HepG2 (cell line): ENCODE data around the gene ADAR.

Experiments used
- CBX5 ChIP-seq: sonication (generic); formaldehyde crosslinking; IDR thresholded peaks from 2 replicates; pipeline ENCODE4 v1.4.0; 2020; ENCODE audit warnings: missing genetic modification reagents, borderline replicate concordance
- CREM ChIP-seq, 2 experiments: sonication (generic) in 1 of 2; formaldehyde crosslinking in 1 of 2; IDR thresholded peaks; 2 replicates each; pipeline versions ENCODE4 v1.4.0 to v1.6.1; 2016 to 2020; ENCODE audit warnings: antibody characterized with exemption in 1 of 2, mild to moderate bottlenecking in 1 of 2, missing genetic modification reagents in 1 of 2
- EP300 ChIP-seq, 3 experiments: sonication (generic) in 1 of 3; formaldehyde crosslinking in 1 of 3; IDR thresholded peaks; 2 replicates each; pipeline versions ENCODE4 v1.5.1 to v1.6.1; 2011 to 2020; ENCODE audit warnings: low read depth in 2 of 3, low read length in 2 of 3, borderline replicate concordance in 1 of 3, improper control_type of control experiment in 1 of 3, mild to moderate bottlenecking in 1 of 3, missing genetic modification reagents in 1 of 3, moderate library complexity in 1 of 3
- JUN ChIP-seq: sonication (generic); formaldehyde crosslinking; IDR thresholded peaks from 2 replicates; pipeline ENCODE4 v1.4.0; 2020; ENCODE audit warnings: mild to moderate bottlenecking, missing genetic modification reagents
- KDM1A ChIP-seq: IDR thresholded peaks from 2 replicates; pipeline ENCODE4 v1.6.1; 2016; ENCODE audit warnings: missing compliant biosample characterization
- POLR2AphosphoS5 ChIP-seq: IDR thresholded peaks from 2 replicates; pipeline ENCODE4 v1.6.1; 2012; ENCODE audit warnings: low read depth, low read length
- REL ChIP-seq: sonication (generic); formaldehyde crosslinking; conservative IDR thresholded peaks from 2 replicates; pipeline ENCODE4 v1.8.0; 2022; ENCODE audit warnings: mild to moderate bottlenecking, missing genetic modification reagents, moderate library complexity
- SP4 ChIP-seq: sonication (generic); formaldehyde crosslinking; IDR thresholded peaks from 2 replicates; pipeline ENCODE4 v1.8.1; 2023; ENCODE audit warnings: mild to moderate bottlenecking, missing genetic modification reagents
- TF ChIP-seq, protein P1 (sequence below), 2 experiments: fragments of 450-650 bp in 1 of 2; sonication (generic) in 1 of 2; formaldehyde crosslinking; IDR thresholded peaks; 2 replicates each; pipeline versions ENCODE4 v1.5.0 to v1.8.0; 2020 to 2022; ENCODE audit warnings: mild to moderate bottlenecking in 1 of 2, missing genetic modification reagents in 1 of 2
- TF ChIP-seq, protein P2 (sequence below): sonication (generic); formaldehyde crosslinking; IDR thresholded peaks from one replicate; pipeline ENCODE4 v1.5.1; 2020; ENCODE audit warnings: mild to moderate bottlenecking, missing genetic modification reagents; ENCODE audit errors: not compliant biosample characterization

DNA sequence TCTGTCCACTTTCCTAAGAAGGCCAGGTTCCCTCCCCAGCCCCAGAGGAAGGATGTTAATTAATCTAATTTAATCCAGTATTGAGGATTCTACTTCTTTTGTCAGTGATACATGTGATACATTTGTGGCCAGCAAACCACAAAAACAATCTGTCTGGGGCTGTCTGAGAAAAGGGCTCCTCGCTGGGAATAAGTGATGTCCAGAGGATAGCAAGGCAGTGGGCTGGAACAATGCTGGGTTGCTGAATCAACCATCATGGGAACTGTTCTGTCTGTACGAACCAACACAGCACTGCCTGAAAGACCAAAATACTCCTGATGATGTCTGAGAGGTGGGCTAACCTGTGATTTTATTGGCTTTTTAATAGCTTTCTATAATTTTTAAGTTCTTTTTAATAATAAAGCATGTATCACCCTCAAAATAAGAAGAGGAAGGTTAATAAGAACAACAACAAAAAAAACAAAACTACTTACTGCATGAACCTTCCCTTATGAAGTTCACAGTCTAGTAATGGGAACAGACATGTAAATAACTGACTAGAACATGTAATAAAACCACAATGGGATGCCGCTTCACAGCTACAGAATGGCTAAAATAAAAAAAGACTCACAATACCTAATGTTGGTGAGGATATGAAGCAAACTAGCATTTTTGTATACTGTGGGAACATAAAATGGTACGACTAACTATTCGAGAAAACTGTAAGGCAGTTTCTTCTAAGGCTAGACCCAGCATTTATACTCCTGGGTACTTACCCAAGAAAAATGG is 11.4 kb upstream of the ADAR start:
- TF ChIP-seq KDM1A (no peak), EP300 (IDR thresholded peaks at IDR 0.05; ENCODE audit: low read depth in 2 of 2, low read length in 2 of 2) (no peak), EP300 (CRISPR knock-in tag; IDR thresholded peaks at IDR 0.05; ENCODE audit: borderline replicate concordance) (no peak), SP4 (no peak), REL (no peak), CREM (IDR thresholded peaks at IDR 0.05) (no peak), CREM (CRISPR knock-in tag; IDR thresholded peaks at IDR 0.05) (no peak), CBX5 (CRISPR knock-in tag) (no peak), JUN (CRISPR knock-in tag) (no peak), POLR2AphosphoS5 (no peak)
- TF ChIP-seq, protein P1, sequence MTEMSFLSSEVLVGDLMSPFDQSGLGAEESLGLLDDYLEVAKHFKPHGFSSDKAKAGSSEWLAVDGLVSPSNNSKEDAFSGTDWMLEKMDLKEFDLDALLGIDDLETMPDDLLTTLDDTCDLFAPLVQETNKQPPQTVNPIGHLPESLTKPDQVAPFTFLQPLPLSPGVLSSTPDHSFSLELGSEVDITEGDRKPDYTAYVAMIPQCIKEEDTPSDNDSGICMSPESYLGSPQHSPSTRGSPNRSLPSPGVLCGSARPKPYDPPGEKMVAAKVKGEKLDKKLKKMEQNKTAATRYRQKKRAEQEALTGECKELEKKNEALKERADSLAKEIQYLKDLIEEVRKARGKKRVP (CRISPR knock-in tag; IDR thresholded peaks at IDR 0.05): no peak
- TF ChIP-seq, protein P2, sequence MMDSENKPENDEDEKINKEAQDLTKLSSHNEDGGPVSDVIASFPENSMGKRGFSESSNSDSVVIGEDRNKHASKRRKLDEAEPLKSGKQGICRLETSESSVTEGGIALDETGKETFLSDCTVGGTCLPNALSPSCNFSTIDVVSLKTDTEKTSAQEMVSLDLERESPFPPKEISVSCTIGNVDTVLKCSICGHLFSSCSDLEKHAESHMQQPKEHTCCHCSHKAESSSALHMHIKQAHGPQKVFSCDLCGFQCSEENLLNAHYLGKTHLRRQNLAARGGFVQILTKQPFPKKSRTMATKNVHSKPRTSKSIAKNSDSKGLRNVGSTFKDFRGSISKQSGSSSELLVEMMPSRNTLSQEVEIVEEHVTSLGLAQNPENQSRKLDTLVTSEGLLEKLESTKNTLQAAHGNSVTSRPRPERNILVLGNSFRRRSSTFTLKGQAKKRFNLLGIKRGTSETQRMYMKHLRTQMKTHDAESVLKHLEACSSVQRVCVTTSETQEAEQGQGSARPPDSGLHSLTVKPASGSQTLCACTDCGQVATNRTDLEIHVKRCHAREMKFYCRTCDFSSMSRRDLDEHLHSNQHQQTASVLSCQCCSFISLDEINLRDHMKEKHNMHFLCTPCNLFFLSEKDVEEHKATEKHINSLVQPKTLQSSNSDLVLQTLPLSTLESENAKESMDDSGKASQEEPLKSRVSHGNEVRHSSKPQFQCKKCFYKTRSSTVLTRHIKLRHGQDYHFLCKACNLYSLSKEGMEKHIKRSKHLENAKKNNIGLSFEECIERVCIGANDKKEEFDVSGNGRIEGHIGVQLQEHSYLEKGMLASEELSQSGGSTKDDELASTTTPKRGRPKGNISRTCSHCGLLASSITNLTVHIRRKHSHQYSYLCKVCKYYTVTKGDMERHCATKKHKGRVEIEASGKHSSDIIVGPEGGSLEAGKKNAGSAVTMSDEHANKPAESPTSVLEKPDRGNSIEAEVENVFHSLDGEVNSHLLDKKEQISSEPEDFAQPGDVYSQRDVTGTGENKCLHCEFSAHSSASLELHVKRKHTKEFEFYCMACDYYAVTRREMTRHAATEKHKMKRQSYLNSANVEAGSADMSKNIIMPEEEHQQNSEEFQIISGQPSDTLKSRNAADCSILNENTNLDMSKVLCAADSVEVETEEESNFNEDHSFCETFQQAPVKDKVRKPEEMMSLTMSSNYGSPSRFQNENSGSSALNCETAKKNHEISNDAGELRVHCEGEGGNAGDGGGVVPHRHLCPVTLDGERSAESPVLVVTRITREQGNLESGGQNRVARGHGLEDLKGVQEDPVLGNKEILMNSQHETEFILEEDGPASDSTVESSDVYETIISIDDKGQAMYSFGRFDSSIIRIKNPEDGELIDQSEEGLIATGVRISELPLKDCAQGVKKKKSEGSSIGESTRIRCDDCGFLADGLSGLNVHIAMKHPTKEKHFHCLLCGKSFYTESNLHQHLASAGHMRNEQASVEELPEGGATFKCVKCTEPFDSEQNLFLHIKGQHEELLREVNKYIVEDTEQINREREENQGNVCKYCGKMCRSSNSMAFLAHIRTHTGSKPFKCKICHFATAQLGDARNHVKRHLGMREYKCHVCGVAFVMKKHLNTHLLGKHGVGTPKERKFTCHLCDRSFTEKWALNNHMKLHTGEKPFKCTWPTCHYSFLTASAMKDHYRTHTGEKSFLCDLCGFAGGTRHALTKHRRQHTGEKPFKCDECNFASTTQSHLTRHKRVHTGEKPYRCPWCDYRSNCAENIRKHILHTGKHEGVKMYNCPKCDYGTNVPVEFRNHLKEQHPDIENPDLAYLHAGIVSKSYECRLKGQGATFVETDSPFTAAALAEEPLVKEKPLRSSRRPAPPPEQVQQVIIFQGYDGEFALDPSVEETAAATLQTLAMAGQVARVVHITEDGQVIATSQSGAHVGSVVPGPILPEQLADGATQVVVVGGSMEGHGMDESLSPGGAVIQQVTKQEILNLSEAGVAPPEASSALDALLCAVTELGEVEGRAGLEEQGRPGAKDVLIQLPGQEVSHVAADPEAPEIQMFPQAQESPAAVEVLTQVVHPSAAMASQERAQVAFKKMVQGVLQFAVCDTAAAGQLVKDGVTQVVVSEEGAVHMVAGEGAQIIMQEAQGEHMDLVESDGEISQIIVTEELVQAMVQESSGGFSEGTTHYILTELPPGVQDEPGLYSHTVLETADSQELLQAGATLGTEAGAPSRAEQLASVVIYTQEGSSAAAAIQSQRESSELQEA: no peak
